GM12878 (cell line): ENCODE results near the gene LHFPL2. TPM values are rescaled to one million over a fixed set of nuclear protein-coding genes. Genes with fewer than 3 reads are reported as not detected.

Experiments
- ATAC-seq: fragments of 200-7000 bp; cut with Tn5 transposase; 3 replicates; pipeline ENCODE4 v1.9.1; 2020; ENCODE audit warnings: mild to moderate bottlenecking, moderate library complexity
- BruUV-seq: library from RNA; stranded (reverse); fragments of 400-500 nt; replicated peaks from 2 replicates; lab custom pipeline; 2021; lab: Mats Ljungman, UMichigan
- CTCF ChIA-PET: fragments of 300-600 bp; sonication (Branson Sonifier 250); formaldehyde crosslinking; extraction: SDS; loops from one replicate; lab custom pipeline; 2021; ENCODE audit warnings: inconsistent platforms; lab: Yijun Ruan, JAX
- POLR2A ChIA-PET: fragments of 350-600 bp; formaldehyde crosslinking; extraction: SDS; loops from one replicate; lab custom pipeline; 2021; ENCODE audit warnings: inconsistent platforms; lab: Charles Lee
- RAD21 ChIA-PET: fragments of 300-600 bp; sonication (Branson Sonifier 250); formaldehyde crosslinking; loops from one replicate; lab custom pipeline; 2023; ENCODE audit warnings: antibody characterized with exemption; ENCODE audit not compliant: unreplicated experiment; lab: Charles Lee
- SMC1A ChIA-PET: fragments of 300-600 bp; sonication (Branson Sonifier 250); formaldehyde crosslinking; loops from one replicate; lab custom pipeline; 2023; ENCODE audit not compliant: unreplicated experiment, uncharacterized antibody; lab: Charles Lee
- DNase-seq: peaks from one replicate; pipeline ENCODE4 v3.0.0-alpha.2; 2011; ENCODE audit warnings: low read depth, low spot score
- FAIRE-seq: peaks from 3 replicates; lab custom pipeline; 2011; peaks lifted over from hg19 to GRCh38; lab: Jason Lieb, UNC
- H2AFZ ChIP-seq: 2 replicates; pipeline ENCODE4 v1.6.0; 2011; ENCODE audit warnings: low read depth, low read length, control low read depth; ENCODE audit not compliant: control insufficient read depth
- H3K27ac ChIP-seq: 2 replicates; pipeline ENCODE4 v1.5.1; 2011; ENCODE audit warnings: control low read depth; ENCODE audit not compliant: control insufficient read depth, insufficient read depth
- H3K27me3 ChIP-seq, 2 experiments: replicated peaks in 1 of 2; 2 replicates each; pipeline versions ENCODE4 v1.6.0 to v1.6.1; 2011; ENCODE audit warnings: low read length in 1 of 2; ENCODE audit not compliant: control insufficient read depth in 2 of 2, insufficient read depth in 2 of 2
- H3K36me3 ChIP-seq, 2 experiments: 2 replicates each; pipeline ENCODE4 v1.5.1; 2011; ENCODE audit warnings: low read length in 1 of 2; ENCODE audit not compliant: control insufficient read depth in 2 of 2, insufficient read depth in 2 of 2
- H3K4me1 ChIP-seq: 2 replicates; pipeline ENCODE4 v1.6.1; 2011; ENCODE audit warnings: mild to moderate bottlenecking, low read length, moderate library complexity, mixed read lengths; ENCODE audit not compliant: control insufficient read depth, insufficient read depth
- H3K4me2 ChIP-seq: 2 replicates; pipeline ENCODE4 v1.6.0; 2011; ENCODE audit warnings: control low read depth; ENCODE audit not compliant: control insufficient read depth, insufficient read depth
- H3K4me3 ChIP-seq: fragments of 200-600 bp; sonication (generic); 2 replicates; pipeline ENCODE4 v1.5.1; 2016
- H3K79me2 ChIP-seq: 2 replicates; pipeline ENCODE4 v1.6.0; 2011; ENCODE audit warnings: low read length; ENCODE audit not compliant: control insufficient read depth, insufficient read depth
- H3K9ac ChIP-seq: 2 replicates; pipeline ENCODE4 v1.8.0; 2011; ENCODE audit warnings: low read length, control low read depth, mixed read lengths; ENCODE audit not compliant: control insufficient read depth, insufficient read depth
- H3K9me3 ChIP-seq: replicated peaks from 3 replicates; pipeline ENCODE4 v1.5.1; 2011; ENCODE audit warnings: mild to moderate bottlenecking, low read length; ENCODE audit not compliant: control insufficient read depth, insufficient read depth
- H4K20me1 ChIP-seq: 2 replicates; pipeline ENCODE4 v1.6.0; 2011; ENCODE audit not compliant: control insufficient read depth, insufficient read depth
- CEBPB ChIP-seq, 2 experiments: fragments of 150-350 bp in 1 of 2; IDR thresholded peaks; 2 replicates each; pipeline ENCODE4 v1.6.1; 2012 to 2014; ENCODE audit warnings: low read depth in 2 of 2, low read length in 2 of 2, borderline replicate concordance in 1 of 2, inconsistent platforms in 1 of 2
- EGR1 ChIP-seq, 2 experiments: IDR thresholded peaks; 1 replicate in 1 of 2; 2 replicates in 1 of 2; pipeline ENCODE4 v1.6.1; 2011 to 2012; ENCODE audit warnings: low read depth in 2 of 2, low read length in 2 of 2, borderline replicate concordance in 1 of 2, mild to moderate bottlenecking in 1 of 2, moderate library complexity in 1 of 2
- EZH2 ChIP-seq: IDR thresholded peaks from 2 replicates; pipeline ENCODE4 v1.6.1; 2012; ENCODE audit warnings: low read depth, mild to moderate bottlenecking, control low read depth, inconsistent platforms, low read length, borderline replicate concordance; ENCODE audit not compliant: control insufficient read depth
- GATAD2B ChIP-seq: fragments of 450-650 bp; conservative IDR thresholded peaks from 2 replicates; pipeline ENCODE4 v1.6.1; 2017; ENCODE audit warnings: low read depth, mild to moderate bottlenecking, moderate library complexity
- IRF4 ChIP-seq: IDR thresholded peaks from 2 replicates; pipeline ENCODE4 v1.6.1; 2011; ENCODE audit warnings: low read depth, low read length
- JUNB ChIP-seq: IDR thresholded peaks from 2 replicates; pipeline ENCODE4 v1.6.1; 2016; ENCODE audit warnings: antibody characterized with exemption, mild to moderate bottlenecking
- NR2C2 ChIP-seq: IDR thresholded peaks from 2 replicates; pipeline ENCODE4 v1.6.1; 2011; ENCODE audit warnings: borderline replicate concordance, low read depth; ENCODE audit not compliant: control insufficient read depth, insufficient read length
- RAD21 ChIP-seq: IDR thresholded peaks from 2 replicates; pipeline ENCODE4 v1.6.1; 2011; ENCODE audit warnings: mild to moderate bottlenecking, low read depth, low read length, moderate library complexity; ENCODE audit not compliant: insufficient read depth
- RB1 ChIP-seq: fragments of 450-650 bp; formaldehyde crosslinking; IDR thresholded peaks from 2 replicates; pipeline ENCODE4 v1.6.1; 2017; ENCODE audit warnings: mild to moderate bottlenecking, borderline replicate concordance
- SREBF2 ChIP-seq: IDR thresholded peaks from 2 replicates; pipeline ENCODE4 v1.6.1; 2012; ENCODE audit warnings: mild to moderate bottlenecking, low read length
- STAT3 ChIP-seq: IDR thresholded peaks from 2 replicates; pipeline ENCODE4 v1.6.1; 2011; ENCODE audit warnings: low read depth, low read length, improper control_type of control experiment
- TCF12 ChIP-seq: IDR thresholded peaks from 2 replicates; pipeline ENCODE4 v1.6.1; 2011; ENCODE audit warnings: low read depth, mild to moderate bottlenecking, low read length
- ZBED1 ChIP-seq: IDR thresholded peaks from 2 replicates; pipeline ENCODE4 v1.6.1; 2016; ENCODE audit warnings: borderline replicate concordance
- ZBTB40 ChIP-seq: fragments of 450-650 bp; IDR thresholded peaks from 2 replicates; pipeline ENCODE4 v1.6.1; 2016; ENCODE audit warnings: mild to moderate bottlenecking, moderate library complexity, borderline replicate concordance
- ZNF622 ChIP-seq: fragments of 450-650 bp; IDR thresholded peaks from 2 replicates; pipeline ENCODE4 v1.6.1; 2017; ENCODE audit warnings: mild to moderate bottlenecking, inconsistent platforms
- WGBS: methylation state at CpG from one replicate; pipeline ENCODE4 v1.1.6; 2016; ENCODE audit warnings: low lambda C conversion rate; ENCODE audit not compliant: insufficient replicate concordance, insufficient coverage; ENCODE audit errors: missing lambda C conversion rate; 5-methylcytosine and 5-hydroxymethylcytosine counted together
- in situ Hi-C: fragments of 300-500 bp; cut with MboI; formaldehyde crosslinking; loops from 9 replicates; pipeline ENCODE4 v1.14.3; 2018; ENCODE audit warnings: mixed read lengths
- intact Hi-C: fragments of 100-400 bp; cut with micrococcal nuclease; formaldehyde crosslinking; loops from one replicate; pipeline ENCODE4 v1.14.2; 2022; ENCODE audit not compliant: unreplicated experiment
- polyA plus RNA-seq, 11 experiments: library from polyadenylated mRNA; depleted of rRNA in 4 of 11; unstranded in 6 of 11; stranded (reverse) in 5 of 11; fragments of >200 nt; fragmentation: Nextera tagmentation in 4 of 11; fragmentation: Illumina TruSeq in 1 of 11; extraction: Ambion mirVana in 4 of 11; extraction: Trizol in 1 of 11; gene quantifications; 1 replicate in 1 of 11; 2 replicates in 10 of 11; pipeline versions ENCODE4 v1.2.1 to v1.2.3, GENCODE V29; 2011 to 2016; ENCODE audit warnings: inconsistent platforms in 2 of 11, missing spikeins in 2 of 11, low read depth in 1 of 11
- total RNA-seq, 4 experiments: library from RNA; depleted of rRNA in 3 of 4; stranded (reverse); fragments of >200 nt in 3 of 4; fragmentation: Illumina TruSeq in 1 of 4; extraction: Trizol in 1 of 4; gene quantifications; 2 replicates each; pipeline versions ENCODE4 v1.2.1 to v1.2.3, GENCODE V29; 2013 to 2021

The LHFPL2 gene
- total and polyA plus RNA-seq, 10 of the 15 experiments (the other 5 are each of a cell fraction or from before 2014, with no cell fraction given): 4.1 to 21.8 (median 12.5) TPM

DNA sequence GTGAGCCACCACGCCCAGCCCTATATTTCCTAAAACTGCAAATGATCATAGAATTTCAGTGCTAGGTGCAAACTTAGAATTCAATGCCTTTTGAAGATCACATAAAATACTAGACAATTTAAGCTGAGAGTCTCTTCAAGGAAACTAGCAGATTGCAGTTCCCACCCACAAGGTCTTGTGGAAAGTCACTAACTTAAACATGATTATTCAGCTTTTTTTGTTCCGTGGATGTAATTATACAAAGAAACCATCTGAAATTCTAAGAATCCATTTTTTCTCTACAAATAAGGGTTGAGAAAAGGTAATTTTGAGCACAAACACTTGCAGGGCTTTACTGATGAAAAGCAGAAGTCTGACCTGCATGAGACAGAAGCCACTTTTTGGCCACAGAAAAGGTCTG lies 4.5 kb upstream of the LHFPL2 start:
- Histone ChIP-seq H4K20me1 (no peaks in the 10 kb centered on the region), H3K27ac (no peak overlapping the region), H2AFZ (no peak overlapping the region), H3K9me3 (no peaks in the 10 kb centered on the region), H3K9ac (no peak overlapping the region), H3K4me3 (no peak overlapping the region), H3K36me3 (no peaks in the 10 kb centered on the region), H3K27me3 (no peaks in the 10 kb centered on the region), H3K79me2 (peaks cover 3% of the 10 kb centered on the region), H3K4me1 (peaks cover 11% of the 10 kb centered on the region), H3K4me2 (no peak overlapping the region)
- ChIA-PET RAD21 (no interaction called here), POLR2A (no interaction called here), CTCF (no interaction called here), SMC1A (no interaction called here)
- TF ChIP-seq SREBF2: no peak
- no peak for TF ChIP-seq TCF12
- TF ChIP-seq ZBTB40: no peak
- no peak for TF ChIP-seq ZBED1
- no peak for TF ChIP-seq RB1
- TF ChIP-seq JUNB: no peak
- no peak for TF ChIP-seq EZH2
- TF ChIP-seq IRF4: no peak
- TF ChIP-seq CEBPB (IDR thresholded peaks at IDR 0.05; ENCODE audit: borderline replicate concordance in 1 of 2, low read depth in 2 of 2, low read length in 2 of 2): no peak
- no peak for TF ChIP-seq GATAD2B
- no peak for TF ChIP-seq RAD21
- TF ChIP-seq EGR1 (IDR thresholded peaks at IDR 0.05; ENCODE audit: borderline replicate concordance in 1 of 2, low read depth in 2 of 2, low read length in 2 of 2): no peak
- no peak for TF ChIP-seq ZNF622
- TF ChIP-seq STAT3: no peak
- no peak for TF ChIP-seq NR2C2
- DNase-seq (no peak), FAIRE-seq (no peak), ATAC-seq (no peak)
- BruUV-seq: no TSS peak
- intact Hi-C loops: no loop called here
- in situ Hi-C loops: no loop called here
- 98% methylated on average over 2 of the region's 2 CpGs for WGBS
